ENCODE data around the gene SIL1.
"Not testable (repeated sequence)": the region's sequence is repeated elsewhere in the genome, so short reads cannot be mapped to it uniquely, and the experiment has no call there.

The SIL1 gene

GRCh38 chr5:139062910-139063663 is 135.1 kb downstream of the SIL1 start:
- DNase-seq = no peak

DNA sequence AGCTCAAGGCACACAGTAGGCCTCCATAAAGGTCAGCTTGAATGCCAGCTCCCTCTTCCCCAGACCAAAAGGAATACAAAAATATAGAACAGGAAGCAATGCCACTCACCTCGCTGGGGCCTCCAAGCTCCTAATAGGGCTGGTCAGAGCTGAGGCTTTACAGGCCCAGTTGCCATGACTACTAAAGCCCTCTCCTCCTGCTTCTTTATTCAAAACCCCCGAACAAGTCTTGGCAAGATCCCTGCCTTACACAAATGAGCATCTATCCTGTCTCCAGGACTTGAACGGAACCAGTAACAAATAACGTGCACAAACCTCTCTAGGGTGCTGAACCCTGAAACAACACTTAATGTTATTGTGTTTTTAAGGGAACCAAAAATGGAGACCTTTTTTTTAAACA is 136.3 kb downstream of the SIL1 start:
- DNase-seq = no peak

- DNase-seq = no peak
Measured at GRCh38 chr5:139061274-139061673, 136.9 kb downstream of the SIL1 start.

DNA sequence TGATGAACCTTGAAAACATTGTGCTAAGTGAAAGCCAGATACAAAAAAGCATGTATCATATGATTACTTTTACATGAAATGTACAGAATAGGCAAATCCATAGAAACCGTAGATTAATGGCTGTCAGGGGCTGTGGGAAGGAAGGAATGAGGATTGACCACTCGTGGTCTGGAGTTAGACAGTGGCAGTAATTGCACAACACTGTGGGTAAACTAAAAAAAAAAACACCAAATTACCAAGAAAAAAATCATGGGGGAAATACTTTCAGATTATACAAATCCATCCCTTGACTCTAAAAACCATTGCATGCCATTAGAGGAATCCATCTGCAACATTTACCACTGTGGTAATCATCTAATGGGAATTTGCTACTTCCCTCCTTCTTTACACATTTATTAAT is 140.0 kb downstream of the SIL1 start:
- DNase-seq = no peak

DNA sequence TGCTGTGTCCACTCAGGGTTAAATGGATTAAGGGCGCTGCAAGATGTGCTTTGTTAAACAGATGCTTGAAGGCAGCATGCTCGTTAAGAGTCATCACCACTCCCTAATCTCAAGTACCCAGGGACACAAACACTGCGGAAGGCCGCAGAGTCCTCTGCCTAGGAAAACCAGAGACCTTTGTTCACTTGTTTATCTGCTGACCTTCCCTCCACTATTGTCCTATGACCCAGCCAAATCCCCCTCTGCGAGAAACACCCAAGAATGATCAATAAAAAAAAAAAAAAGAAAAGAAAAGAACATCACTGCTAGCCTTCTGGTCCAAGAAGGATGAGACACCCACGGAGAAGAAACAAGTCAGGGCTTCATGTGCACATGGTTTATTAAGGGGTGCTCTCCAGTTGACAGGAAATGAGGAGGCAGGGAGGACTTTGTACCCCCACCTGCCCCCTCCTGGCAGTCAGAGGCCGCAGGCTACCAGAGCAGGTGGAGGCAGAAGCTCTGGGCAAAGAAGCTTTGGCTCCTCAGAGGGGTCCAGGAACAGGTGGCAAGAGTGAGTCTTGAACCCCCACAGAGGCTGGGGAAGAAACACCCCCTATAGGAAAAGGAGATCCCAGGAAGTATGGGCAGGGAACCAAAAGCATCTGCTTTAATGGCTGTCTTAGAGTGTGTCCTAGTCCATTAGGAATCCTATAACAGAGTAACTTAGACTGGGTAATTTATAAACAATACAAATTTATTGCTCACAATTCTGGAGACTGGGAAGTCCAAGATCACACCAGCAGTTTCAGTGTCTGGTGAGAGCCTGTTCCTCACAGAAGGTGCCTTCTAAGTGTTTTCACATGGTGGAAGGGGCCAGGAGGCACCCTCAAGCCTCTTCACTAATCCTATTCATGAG is 140.9 kb downstream of the SIL1 start:
- not testable (repeated sequence) for DNase-seq

- no peak for DNase-seq
Measured at GRCh38 chr5:139052975-139053374, 145.2 kb downstream of the SIL1 start.

- DNase-seq = no peak
Measured at GRCh38 chr5:139051392-139051791, 146.8 kb downstream of the SIL1 start.

- DNase-seq = no peak
Measured at GRCh38 chr5:139050432-139050831, 147.7 kb downstream of the SIL1 start.

GRCh38 chr5:139049780-139050179 is 148.4 kb downstream of the SIL1 start:
- no peak for DNase-seq

GRCh38 chr5:139046551-139046950 is 151.6 kb downstream of the SIL1 start:
- no peak for DNase-seq

DNA sequence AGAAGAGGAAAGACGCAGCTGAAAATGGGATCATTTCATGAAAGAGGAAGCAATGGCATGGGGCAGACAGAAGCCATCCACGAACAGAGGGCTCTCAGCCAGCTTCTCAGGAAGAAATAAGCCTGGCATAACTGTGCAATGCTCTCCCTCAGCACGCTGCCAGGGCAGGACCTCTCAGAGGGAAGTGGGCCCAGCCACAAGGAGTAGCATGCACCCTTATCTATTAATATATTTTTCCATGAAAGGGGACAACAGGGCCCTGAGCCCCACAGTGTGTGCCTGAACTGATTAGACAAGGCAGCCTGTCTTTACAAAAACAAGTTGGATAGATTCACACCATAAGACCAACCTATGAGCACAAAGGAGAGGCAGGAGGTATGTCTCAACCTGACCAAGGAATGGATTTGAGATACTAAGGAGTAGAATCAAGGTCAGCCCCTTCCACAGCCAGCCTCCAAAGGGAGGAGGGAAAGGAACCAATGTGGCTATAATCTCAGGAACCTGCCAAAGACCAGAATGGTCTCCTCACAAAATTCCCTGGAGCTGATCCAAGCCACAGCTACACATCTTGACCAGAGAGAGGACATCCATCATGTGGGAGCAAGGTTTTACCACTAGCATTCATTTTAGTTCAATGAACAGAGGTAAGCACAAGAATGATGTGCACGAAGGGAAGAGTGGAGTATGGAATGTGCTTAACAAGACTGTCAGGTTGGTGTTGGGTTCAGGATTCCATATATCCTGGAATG is 154.8 kb downstream of the SIL1 start:
- DNase-seq = no peak

DNA sequence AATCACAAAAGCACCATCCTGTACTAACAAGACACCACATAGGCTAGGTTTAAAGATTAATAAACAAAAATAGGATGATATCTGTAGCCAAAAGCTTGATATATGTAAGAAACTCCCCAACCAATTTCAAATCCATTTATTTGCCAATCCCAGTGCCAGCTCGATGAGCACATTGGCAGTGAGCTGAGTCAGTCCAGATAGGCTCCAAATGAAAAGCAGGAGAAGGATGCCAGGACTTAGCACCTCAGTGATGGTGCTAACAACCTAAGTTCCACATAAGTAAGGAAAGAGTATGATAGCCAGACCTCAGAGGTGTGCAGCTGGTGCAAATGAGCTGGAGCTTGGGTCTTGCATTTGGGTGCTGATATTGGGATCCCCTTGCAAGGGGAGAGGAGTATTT is 158.1 kb downstream of the SIL1 start:
- no peak for DNase-seq

GRCh38 chr5:139038613-139039305 is 159.4 kb downstream of the SIL1 start:
- DNase-seq = no peak

DNA sequence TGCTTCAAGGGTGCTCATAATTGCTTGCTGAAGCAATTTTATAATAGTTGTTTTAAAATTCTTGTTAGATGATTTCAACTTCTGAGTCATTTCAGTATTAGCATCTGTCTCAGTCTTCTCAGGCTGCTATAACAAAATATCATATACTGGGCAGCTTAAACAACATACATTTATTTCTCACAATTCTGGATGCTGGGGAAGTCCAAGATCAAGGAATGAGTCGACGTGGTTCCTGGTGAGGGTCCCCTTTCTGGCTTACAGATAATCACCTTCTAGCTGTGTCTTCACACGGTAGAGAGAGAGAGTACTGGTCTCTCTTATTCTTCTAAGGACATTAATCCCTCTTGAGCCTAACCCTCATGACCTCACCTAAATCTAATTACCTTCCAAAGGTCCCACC is 160.4 kb downstream of the SIL1 start:
- DNase-seq = no peak

GRCh38 chr5:139036332-139036731 is 161.8 kb downstream of the SIL1 start:
- DNase-seq = not testable (repeated sequence)

DNA sequence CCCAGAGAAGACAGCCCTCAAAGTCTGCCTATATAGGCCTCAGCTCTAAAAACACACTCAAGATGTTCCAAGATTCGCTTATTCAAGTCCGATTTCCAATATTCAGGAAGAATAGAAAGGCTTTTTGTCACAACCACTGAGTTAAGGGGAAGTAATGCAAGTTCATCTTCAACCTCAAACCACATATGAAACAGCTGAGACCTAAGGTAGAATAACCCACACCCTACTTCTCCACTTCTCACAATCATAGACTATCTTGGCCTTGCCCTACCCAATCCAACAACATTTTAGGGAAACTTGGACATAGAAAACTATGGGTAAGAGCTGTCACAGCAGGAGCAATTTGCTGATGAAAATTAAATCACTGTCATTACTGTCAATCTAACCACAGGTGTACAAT is 171.0 kb downstream of the SIL1 start:
- DNase-seq = no peak

DNA sequence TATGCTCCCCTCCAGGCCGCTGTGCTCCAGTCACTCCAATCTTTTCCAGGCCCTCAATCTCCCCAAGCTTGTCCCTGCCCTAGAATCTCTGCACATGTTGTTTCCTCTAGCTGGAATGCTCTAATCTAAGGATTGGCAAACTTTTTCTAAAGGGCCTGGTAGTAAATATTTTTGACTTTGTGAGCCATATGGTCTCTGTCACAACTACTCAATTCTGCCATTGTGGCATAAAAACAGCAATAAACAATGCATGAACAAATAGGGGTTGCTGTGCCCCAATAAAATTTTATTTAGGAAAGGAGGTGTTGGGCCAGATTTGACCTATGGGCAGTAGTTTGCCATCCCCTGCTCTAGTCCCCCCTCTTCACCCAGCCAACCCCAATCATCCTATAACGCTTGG is 172.5 kb downstream of the SIL1 start:
- DNase-seq = no peak

- no peak for DNase-seq
Measured at GRCh38 chr5:139023286-139023685, 174.9 kb downstream of the SIL1 start.

GRCh38 chr5:139022528-139022927 is 175.6 kb downstream of the SIL1 start:
- no peak for DNase-seq

- no peak for DNase-seq
Measured at GRCh38 chr5:139021346-139021745, 176.8 kb downstream of the SIL1 start.

- DNase-seq = no peak
Measured at GRCh38 chr5:139019880-139020279, 178.3 kb downstream of the SIL1 start.

DNA sequence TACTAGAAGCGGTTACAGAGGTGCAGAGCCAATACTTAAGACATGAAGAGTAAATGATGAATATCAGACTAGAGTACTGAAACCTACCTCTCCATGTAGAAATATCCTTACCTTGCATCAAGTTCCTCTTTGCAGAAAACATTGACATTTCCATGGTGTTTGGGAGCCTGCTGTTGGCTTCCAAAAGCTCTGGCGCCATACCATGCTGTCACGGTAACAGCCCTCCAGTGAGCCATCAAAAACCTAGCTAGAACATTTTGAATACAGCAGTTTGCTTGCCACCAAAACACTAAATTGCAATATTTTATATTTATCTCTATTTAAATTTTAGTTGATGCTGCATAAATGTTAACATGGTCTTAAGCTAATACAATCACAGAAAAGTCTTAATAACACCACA is 179.0 kb downstream of the SIL1 start:
- DNase-seq = no peak

GRCh38 chr5:139017624-139018023 is 180.5 kb downstream of the SIL1 start:
- no peak for DNase-seq

Data from CD4-positive, alpha-beta T cell treated with Interleukin-21 for 1 hour (primary cell).